Amniotic epithelial cell (primary cell): ENCODE data around the gene RNPEPL1.

Source experiments
- DNase-seq: peaks from one replicate; pipeline ENCODE4 v3.0.0-alpha.2; 2010; ENCODE audit warnings: low read depth

RNPEPL1 gene

GRCh38 chr2:240577281-240578109 is 9.2 kb downstream of the RNPEPL1 start:
- DNase-seq, result no peak

GRCh38 chr2:240578110-240578450 is 9.8 kb downstream of the RNPEPL1 start:
- DNase-seq, result no peak

GRCh38 chr2:240578488-240578887 is 10.2 kb downstream of the RNPEPL1 start:
- DNase-seq, result no peak

GRCh38 chr2:240579071-240579762 is 10.9 kb downstream of the RNPEPL1 start:
- DNase-seq, result no peak

- peak; percentile 88 for DNase-seq
Observed at GRCh38 chr2:240579771-240580614, 11.7 kb downstream of the RNPEPL1 start.

- DNase-seq, result no peak
Observed at GRCh38 chr2:240581811-240582210, 13.5 kb downstream of the RNPEPL1 start.

- no peak for DNase-seq
Observed at GRCh38 chr2:240582781-240583180, 14.5 kb downstream of the RNPEPL1 start.

- DNase-seq, result no peak
Observed at GRCh38 chr2:240583774-240584173, 15.5 kb downstream of the RNPEPL1 start.

- peak; percentile 42 for DNase-seq
Observed at GRCh38 chr2:240584486-240585031, 16.3 kb downstream of the RNPEPL1 start.

- DNase-seq, result no peak
Observed at GRCh38 chr2:240585101-240585500, 16.8 kb downstream of the RNPEPL1 start.

GRCh38 chr2:240585681-240586197 is 17.5 kb downstream of the RNPEPL1 start:
- no peak for DNase-seq

GRCh38 chr2:240586198-240586918 is 18.1 kb downstream of the RNPEPL1 start, which contains the start of gene CAPN10:
Gene CAPN10 (plus strand): TSS chr2:240586734. CDS start chr2:240586912, 178 bp downstream.
- DNase-seq, result peak; percentile 88

- no peak for DNase-seq
Observed at GRCh38 chr2:240586919-240587800, 18.9 kb downstream of the RNPEPL1 start.

GRCh38 chr2:240588006-240588655 is 19.8 kb downstream of the RNPEPL1 start:
- no peak for DNase-seq

GRCh38 chr2:240588669-240589068 is 20.4 kb downstream of the RNPEPL1 start:
- no peak for DNase-seq

GRCh38 chr2:240589375-240589774 is 21.1 kb downstream of the RNPEPL1 start:
- DNase-seq, result no peak

- no peak for DNase-seq
Observed at GRCh38 chr2:240589850-240590525, 21.7 kb downstream of the RNPEPL1 start.

GRCh38 chr2:240590681-240591111 is 22.4 kb downstream of the RNPEPL1 start:
- DNase-seq, result no peak

- DNase-seq, result no peak
Observed at GRCh38 chr2:240591226-240591625, 22.9 kb downstream of the RNPEPL1 start.
